Nucleus accumbens (tissue), 56 donors: ENCODE results near the gene PIEZO1.

Source experiments
- DNase-seq, 56 donors: peaks; one replicate each; lab custom pipeline; 2025; lab: John Stamatoyannopoulos, UW

Gene PIEZO1

GRCh38 chr16:88739139-88739976 lies 45.7 kb downstream of the PIEZO1 start:
- no peak for DNase-seq

DNA sequence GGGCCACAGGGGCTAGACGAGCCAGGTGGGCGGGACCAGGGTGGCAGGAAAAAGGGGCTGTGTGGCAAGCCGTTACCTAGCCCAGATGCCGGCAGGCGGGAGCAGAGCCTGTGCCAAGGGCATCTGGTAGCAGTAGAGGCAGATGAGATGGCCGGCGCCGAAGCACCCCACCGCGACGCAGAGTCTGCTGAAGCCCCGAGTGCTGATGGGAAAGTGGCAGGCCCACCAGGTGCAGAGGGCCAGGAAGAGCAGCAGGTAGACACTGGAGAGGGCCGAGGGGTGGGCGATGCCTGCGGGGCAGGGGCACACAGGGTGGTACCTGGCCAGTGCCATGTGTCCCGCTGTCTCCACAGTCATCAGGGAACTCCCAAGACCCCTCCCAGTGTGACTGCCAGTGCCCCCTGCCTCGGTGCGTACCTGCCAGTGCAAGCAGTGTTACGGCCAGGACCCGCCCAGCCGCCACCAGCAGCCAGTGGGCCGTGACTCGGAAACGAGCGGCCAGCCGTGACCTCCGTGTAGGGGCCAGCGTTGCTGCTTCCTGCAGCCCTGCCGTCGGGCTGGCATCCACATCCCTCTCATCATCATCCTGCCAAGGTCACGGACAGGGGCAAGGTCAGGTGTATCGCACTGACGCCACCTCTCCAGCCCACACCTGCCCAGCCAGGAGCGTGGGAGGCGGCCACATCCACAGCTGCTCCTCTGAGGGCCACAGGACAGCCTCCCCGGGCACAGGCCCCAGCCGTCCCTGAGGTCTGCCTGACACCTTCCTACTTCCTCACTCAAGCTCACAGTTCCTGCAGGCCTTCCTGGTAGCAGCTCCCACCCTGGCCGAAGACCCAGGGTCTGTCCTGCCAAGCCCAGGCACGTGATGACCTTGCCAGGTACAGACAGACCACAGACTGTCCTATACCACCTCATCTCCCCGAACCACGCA lies 46.6 kb downstream of the PIEZO1 start:
- no peak for DNase-seq

DNA sequence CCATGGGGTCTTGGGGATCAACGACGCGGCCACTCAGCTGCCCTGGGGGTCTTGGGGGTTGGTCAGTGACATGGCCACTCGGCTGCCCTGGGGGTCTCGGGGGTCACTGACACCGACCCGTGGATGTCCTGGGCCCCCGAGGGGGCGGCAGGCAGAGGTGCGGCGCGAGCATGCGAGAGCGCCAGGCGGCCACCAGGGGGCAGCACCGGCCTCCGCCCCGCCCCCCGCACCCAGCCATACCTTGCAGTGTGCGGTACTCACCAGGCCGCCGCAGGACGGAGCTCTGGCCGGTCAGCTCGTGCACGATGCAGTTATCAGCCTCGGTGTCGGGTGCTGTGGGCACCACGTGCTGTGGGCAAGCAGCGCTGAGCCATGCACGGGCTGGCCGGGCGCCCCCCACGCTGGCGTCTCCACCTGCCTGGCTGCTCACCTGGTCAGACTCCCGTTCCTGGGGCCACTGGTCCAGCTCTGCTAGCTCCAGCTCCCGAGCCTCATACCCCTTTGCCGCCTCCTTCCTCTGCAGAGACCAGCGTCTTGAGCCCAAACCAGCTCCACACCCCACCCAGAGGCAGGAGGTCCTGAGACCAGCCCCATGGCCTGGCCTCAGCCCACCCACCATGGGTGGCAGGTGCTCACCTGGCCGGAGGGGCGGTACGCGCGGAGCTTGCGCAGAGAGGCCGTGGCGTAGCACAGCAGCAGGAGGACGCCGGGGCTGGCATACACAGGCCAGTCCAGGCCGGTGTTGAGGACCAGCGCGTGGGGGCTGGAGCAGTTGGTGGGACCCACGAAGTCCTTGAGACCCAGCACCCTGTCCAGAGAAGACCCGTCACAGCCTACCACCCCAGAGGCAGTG lies 47.5 kb downstream of the PIEZO1 start:
- DNase-seq: peak in 40 of 56 donors; percentile 4 to 68 (median 28)

GRCh38 chr16:88736496-88736895 lies 48.5 kb downstream of the PIEZO1 start:
- DNase-seq: no peak

- DNase-seq: no peak
These were observed 48.9 kb downstream of the PIEZO1 start for GRCh38 chr16:88736088-88736487.

DNA sequence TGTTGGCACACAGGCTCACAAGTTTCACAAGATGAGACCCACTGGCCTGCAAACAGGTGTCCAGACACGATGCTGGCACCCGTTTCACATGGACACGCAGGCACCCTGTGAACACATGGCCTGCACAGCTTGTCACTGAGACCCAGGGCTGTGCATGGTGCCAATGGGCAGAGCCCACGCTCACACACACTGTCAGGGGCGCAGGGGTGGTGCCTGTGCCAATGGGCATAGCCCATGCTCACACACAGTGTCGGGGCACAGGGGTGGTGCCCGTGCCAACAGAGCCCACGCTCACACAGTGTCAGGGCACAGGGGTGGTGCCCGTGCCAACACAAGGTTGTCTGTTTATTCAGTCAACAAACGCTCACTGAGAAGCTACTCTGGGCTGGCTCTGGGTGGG lies 49.4 kb downstream of the PIEZO1 start:
- no peak for DNase-seq

DNA sequence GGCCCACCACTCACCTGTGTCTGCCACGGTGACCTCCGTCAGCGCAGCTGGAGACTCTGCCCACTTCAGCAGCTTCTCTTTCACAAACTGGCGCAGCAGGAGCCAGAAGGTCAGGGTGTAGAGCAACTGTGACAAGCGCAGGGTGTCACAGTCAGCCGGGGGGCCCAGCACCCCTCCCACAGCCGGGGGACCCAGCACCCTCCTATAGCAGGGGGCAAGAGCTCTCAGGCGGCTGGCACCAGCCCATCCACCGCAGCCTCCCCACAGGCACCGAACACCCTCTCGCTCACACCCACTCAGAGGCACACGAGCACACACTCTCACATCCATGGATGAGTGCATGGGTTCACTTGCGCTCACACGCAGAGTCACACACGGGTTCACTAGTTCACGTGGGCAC lies 49.9 kb downstream of the PIEZO1 start:
- DNase-seq: no peak

GRCh38 chr16:88734361-88734728 lies 50.7 kb downstream of the PIEZO1 start:
- no peak for DNase-seq

DNA sequence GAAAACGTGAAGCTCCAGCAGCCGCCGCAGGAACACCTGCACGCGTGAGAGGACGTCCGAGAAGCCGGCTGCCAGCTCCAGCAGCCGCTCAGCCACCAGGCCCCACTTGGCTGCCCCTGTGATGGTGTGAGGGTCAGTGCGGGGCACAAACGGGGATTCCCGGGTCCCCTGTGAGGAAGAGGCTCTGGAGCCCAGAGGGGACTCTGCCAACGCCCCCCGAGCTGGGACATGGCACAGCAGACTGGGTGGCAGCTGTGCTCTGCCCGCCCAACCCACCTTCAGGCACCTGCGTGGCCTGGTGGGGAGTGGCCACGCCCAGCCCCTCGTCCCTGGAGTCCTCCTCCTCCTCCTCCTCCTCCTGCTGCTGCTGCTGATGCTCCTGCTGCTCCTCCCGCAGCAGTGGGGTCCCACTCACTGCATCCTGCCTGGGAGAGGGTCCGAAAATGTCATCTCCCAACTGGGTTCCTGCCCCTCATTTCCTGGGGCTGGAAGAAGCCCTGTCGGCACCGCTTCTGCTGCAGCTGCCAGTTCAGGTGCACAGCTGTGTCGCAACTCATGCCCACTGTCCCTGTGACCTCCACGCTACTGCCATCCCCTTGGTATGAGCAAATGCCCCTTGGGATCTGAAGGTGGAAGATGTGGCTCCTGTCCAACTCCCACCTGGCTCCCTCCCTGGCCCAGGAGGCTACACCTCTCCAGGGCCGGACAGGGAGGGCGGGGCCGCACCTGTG lies 51.2 kb downstream of the PIEZO1 start:
- DNase-seq: no peak

DNA sequence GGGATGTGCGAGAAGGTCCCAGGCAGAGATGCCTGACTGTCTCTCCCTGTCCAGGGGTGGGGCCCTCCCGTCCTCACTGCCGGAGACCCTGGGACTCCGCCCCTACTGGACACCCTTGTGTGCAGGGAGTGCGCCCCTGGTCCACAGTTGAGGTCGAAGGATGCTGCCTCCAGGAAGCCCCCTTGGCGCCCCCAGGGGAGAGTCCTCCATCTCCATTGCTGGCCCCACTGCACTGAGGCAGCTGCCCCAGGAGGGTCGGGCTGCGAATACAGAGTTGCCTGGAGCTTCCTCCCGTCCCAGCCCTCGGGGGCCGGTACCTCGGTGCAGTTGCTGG lies 52.1 kb downstream of the PIEZO1 start:
- DNase-seq: no peak

DNA sequence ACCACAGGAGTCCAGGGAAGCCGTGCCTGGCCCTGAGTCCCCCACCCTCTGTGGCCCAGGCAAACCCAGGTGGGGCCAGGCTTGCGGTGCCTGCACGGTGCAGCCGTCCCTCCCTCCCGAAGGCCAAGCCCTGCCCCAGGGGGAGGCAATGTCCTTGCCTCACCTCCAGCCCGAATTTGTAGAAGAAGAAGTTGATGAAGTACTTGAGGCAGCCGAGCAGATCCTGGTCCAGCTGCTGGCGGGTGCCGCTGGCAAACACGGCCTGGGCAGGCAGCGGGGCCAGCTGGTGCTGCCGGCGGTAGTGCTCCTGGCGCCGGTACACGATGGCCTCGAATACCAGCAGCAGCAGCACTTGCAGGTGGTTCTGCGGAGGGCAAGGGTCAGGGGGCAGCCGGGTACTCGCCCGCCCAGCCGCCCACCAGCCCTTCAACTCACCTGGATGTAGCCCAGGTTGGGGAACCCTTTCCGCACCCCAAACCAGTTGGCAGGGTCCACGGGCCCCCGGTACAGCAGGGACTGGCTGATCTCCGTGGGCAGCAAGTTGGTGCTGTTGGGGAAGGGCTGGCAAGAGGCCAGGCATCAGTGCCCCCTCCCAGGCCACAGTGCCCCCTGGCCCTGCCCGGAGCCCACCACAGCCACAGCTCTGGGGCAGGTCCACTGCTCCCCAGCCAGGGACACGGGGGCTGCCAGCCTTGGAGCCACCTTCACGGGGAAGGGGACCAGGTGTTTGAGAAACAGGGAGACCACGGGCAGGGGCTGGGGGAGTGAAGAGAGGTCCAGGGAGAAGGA lies 52.7 kb downstream of the PIEZO1 start:
- no peak for DNase-seq

DNA sequence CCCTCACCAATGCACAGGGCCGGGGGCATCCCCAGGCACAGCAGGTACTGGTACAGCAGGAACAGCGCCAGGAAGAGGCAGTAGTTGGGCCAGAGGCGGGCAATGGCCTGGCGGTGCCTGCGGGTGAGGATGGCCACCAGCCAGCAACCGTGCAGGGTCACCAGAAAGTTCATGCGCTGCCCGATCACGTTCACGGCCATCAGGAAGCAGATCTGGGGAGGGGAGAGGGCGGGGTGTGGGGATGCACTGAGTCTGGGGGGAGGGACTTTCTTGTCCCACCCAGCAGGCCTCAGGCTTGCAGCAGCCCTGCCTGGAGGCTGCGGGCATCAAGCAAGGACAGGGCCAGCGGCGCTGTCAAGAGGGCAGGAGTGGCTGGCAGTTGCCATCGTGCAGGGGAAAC lies 53.3 kb downstream of the PIEZO1 start:
- DNase-seq: peak in 25 of 56 donors; percentile 11 to 84 (median 51)

- no peak for DNase-seq
These were observed 54.1 kb downstream of the PIEZO1 start for GRCh38 chr16:88730632-88731607.

DNA sequence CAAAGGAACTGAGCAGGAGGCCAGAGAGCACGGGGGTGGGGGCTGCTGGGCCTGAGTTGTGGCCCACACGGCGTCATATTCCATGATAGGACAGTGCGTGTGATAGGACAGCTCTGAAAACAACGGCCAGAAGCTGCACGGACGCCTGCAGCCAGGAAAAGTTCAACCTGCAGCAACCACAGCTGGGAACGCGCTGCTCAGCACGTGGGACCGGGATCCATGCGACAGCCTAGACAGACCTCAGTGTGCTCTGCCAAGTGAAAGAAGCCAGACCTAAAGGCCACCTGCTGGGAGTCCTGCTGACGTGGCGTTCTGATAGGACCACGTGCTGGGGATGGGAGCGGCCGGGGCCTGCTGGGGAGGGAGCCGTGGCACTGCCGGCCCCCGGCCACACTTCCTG lies 57.1 kb downstream of the PIEZO1 start:
- no peak for DNase-seq

- DNase-seq: no peak
These were observed 58.0 kb downstream of the PIEZO1 start for GRCh38 chr16:88726981-88727380.

GRCh38 chr16:88726408-88726749 lies 58.6 kb downstream of the PIEZO1 start:
- DNase-seq: no peak

- DNase-seq: no peak
These were observed 59.2 kb downstream of the PIEZO1 start for GRCh38 chr16:88725609-88726407.
